ENCODE data around the gene COL17A1.

COL17A1 gene

DNA sequence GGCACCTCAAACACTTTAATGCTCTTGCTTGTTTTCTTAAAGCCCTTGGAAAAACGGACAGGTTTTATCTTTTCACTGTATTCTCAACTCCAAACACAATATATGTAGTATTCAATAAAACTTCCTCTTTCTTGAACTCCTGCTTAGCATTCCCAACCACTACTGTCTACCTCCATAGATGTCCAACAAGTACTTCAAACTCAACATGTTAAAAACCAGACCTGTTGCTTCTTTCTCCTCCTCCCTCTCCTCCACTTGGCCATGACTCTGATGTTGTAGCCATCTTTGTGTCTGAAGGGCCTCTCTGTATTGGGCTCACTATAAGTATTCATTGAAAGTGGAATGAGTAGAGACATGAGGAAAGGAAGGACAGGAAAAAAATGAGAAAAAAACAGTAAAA is 16.2 kb upstream of the COL17A1 start:
- TF ChIP-seq, protein P1, sequence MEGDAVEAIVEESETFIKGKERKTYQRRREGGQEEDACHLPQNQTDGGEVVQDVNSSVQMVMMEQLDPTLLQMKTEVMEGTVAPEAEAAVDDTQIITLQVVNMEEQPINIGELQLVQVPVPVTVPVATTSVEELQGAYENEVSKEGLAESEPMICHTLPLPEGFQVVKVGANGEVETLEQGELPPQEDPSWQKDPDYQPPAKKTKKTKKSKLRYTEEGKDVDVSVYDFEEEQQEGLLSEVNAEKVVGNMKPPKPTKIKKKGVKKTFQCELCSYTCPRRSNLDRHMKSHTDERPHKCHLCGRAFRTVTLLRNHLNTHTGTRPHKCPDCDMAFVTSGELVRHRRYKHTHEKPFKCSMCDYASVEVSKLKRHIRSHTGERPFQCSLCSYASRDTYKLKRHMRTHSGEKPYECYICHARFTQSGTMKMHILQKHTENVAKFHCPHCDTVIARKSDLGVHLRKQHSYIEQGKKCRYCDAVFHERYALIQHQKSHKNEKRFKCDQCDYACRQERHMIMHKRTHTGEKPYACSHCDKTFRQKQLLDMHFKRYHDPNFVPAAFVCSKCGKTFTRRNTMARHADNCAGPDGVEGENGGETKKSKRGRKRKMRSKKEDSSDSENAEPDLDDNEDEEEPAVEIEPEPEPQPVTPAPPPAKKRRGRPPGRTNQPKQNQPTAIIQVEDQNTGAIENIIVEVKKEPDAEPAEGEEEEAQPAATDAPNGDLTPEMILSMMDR (IDR thresholded peaks at IDR 0.05; ENCODE audit: low read length), result no peak
- TF ChIP-seq EZH2phosphoT487 (IDR thresholded peaks at IDR 0.05; ENCODE audit: low read length) (no peak), EZH2 (optimal IDR thresholded peaks at IDR 0.05; ENCODE audit: low read depth, low read length) (no peak)
- no peak overlapping the region for H3K9ac ChIP-seq (ENCODE audit: low read length)
- no peaks in the 10 kb centered on the region for H3F3A ChIP-seq (ENCODE audit: insufficient read depth, low read length)
- H3K27me3 ChIP-seq (replicated peaks; ENCODE audit: insufficient read depth, low read length), result no peaks in the 10 kb centered on the region
- no peak overlapping the region for H2AFZ ChIP-seq (ENCODE audit: low read length)
- no peak for DNase-seq
- no peaks in the 10 kb centered on the region for H3K36me3 ChIP-seq (replicated peaks; ENCODE audit: insufficient read depth, low read length)
- peaks cover 16% of the 10 kb centered on the region for H3K4me1 ChIP-seq (ENCODE audit: low read length)
- no peaks in the 10 kb centered on the region for H3K9me2 ChIP-seq (replicated peaks; ENCODE audit: insufficient read depth, low read length)
- H3K79me2 ChIP-seq (ENCODE audit: low read length), result no peaks in the 10 kb centered on the region
- no peaks in the 10 kb centered on the region for H3K9me3 ChIP-seq (replicated peaks; ENCODE audit: insufficient read depth, low read length)
- H3K4me3 ChIP-seq (ENCODE audit: low read length), result no peak overlapping the region
- H3K4me2 ChIP-seq (ENCODE audit: low read depth, low read length), result no peak overlapping the region
- no peak overlapping the region for H3K27ac ChIP-seq (ENCODE audit: low read length)
- no peaks in the 10 kb centered on the region for H4K20me1 ChIP-seq (ENCODE audit: insufficient read depth, low read length)

DNA sequence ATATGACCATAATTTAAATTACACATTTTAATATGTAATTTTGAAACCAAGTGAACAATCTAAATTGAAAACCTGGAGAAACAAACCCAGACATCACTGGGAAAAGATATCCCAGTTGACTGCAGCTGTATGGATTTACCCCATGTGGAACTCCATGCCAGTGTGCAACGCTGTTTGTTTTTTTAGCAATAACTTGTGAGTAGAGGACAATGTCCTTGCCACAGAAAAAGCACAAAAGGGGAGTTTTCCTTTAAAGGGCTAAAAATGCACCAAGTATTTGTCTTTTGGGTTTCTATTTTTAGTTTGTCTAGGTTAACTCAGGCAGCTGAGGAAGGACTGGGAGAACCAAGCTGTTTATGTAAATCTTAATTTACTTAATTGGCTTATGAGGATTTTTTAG is 15.1 kb upstream of the COL17A1 start:
- Histone ChIP-seq H3K27me3 (replicated peaks; ENCODE audit: insufficient read depth, low read length) (no peaks in the 10 kb centered on the region), H3K27ac (ENCODE audit: low read length) (no peak overlapping the region), H3K9me3 (replicated peaks; ENCODE audit: insufficient read depth, low read length) (no peaks in the 10 kb centered on the region), H3F3A (ENCODE audit: insufficient read depth, low read length) (no peaks in the 10 kb centered on the region), H3K4me1 (ENCODE audit: low read length) (peaks cover 16% of the 10 kb centered on the region), H3K9me2 (replicated peaks; ENCODE audit: insufficient read depth, low read length) (no peaks in the 10 kb centered on the region), H3K9ac (ENCODE audit: low read length) (no peak overlapping the region), H4K20me1 (ENCODE audit: insufficient read depth, low read length) (no peaks in the 10 kb centered on the region), H3K79me2 (ENCODE audit: low read length) (no peaks in the 10 kb centered on the region), H3K4me2 (ENCODE audit: low read depth, low read length) (no peak overlapping the region), H3K36me3 (replicated peaks; ENCODE audit: insufficient read depth, low read length) (no peaks in the 10 kb centered on the region), H3K4me3 (ENCODE audit: low read length) (no peak overlapping the region), H2AFZ (ENCODE audit: low read length) (no peak overlapping the region)
- TF ChIP-seq EZH2phosphoT487 (IDR thresholded peaks at IDR 0.05; ENCODE audit: low read length) (no peak), EZH2 (optimal IDR thresholded peaks at IDR 0.05; ENCODE audit: low read depth, low read length) (no peak)
- TF ChIP-seq, protein P1 (IDR thresholded peaks at IDR 0.05; ENCODE audit: low read length), result no peak
- no peak for DNase-seq

DNA sequence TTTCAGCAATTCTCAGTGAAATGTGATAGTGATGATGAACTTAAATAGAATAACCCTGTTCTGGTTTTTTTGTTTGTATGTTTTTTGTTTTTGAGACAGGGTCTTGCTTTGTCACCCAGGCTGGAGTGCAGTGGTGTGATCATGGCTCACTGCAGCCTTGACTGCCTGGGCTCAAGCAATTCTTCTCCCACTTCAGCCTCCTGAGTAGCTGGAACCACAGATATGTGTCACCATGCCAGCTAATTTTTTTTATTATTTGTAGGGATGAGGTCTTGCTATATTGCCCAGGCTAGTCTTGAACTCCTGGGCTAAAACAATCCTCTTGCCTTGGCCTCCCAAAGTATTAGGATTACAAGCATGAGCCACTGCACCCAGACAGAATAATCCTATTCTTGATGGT is 14.3 kb upstream of the COL17A1 start:
- Histone ChIP-seq H2AFZ (ENCODE audit: low read length) (no peak overlapping the region), H3K9me2 (replicated peaks; ENCODE audit: insufficient read depth, low read length) (no peaks in the 10 kb centered on the region), H4K20me1 (ENCODE audit: insufficient read depth, low read length) (no peaks in the 10 kb centered on the region), H3K4me3 (ENCODE audit: low read length) (no peak overlapping the region), H3K79me2 (ENCODE audit: low read length) (no peaks in the 10 kb centered on the region), H3K27me3 (replicated peaks; ENCODE audit: insufficient read depth, low read length) (no peaks in the 10 kb centered on the region), H3K4me1 (ENCODE audit: low read length) (peaks cover 16% of the 10 kb centered on the region), H3F3A (ENCODE audit: insufficient read depth, low read length) (no peaks in the 10 kb centered on the region), H3K36me3 (replicated peaks; ENCODE audit: insufficient read depth, low read length) (no peaks in the 10 kb centered on the region), H3K4me2 (ENCODE audit: low read depth, low read length) (no peak overlapping the region), H3K27ac (ENCODE audit: low read length) (no peak overlapping the region), H3K9me3 (replicated peaks; ENCODE audit: insufficient read depth, low read length) (no peaks in the 10 kb centered on the region), H3K9ac (ENCODE audit: low read length) (no peak overlapping the region)
- TF ChIP-seq, protein P1 (IDR thresholded peaks at IDR 0.05; ENCODE audit: low read length), result no peak
- TF ChIP-seq EZH2 (optimal IDR thresholded peaks at IDR 0.05; ENCODE audit: low read depth, low read length), result no peak
- no peak for TF ChIP-seq EZH2phosphoT487 (IDR thresholded peaks at IDR 0.05; ENCODE audit: low read length)
- DNase-seq, result no peak

Data from MM.1S (cell line).